ENCODE data around the gene EIF2S2. TPM values are rescaled to one million over a fixed set of nuclear protein-coding genes. Genes with fewer than 3 reads are reported as not detected.

EIF2S2 gene
- total RNA-seq, 1 donor from 2014 or later: 41.1 TPM

GRCh38 chr20:34096699-34097444 is 15.2 kb downstream of the EIF2S2 start:
- no peak for ATAC-seq

GRCh38 chr20:34095825-34096224 is 16.2 kb downstream of the EIF2S2 start:
- intact Hi-C loops (cut with micrococcal nuclease): no loop called here
- no peak for ATAC-seq
- no peak for DNase-seq

More at GRCh38 chr20:34096699-34097444, 15.2 kb downstream of the EIF2S2 start:
- intact Hi-C loops (cut with micrococcal nuclease): no loop called here
- no peak for DNase-seq

GRCh38 chr20:34093895-34094294 is 18.1 kb downstream of the EIF2S2 start:
- intact Hi-C loops (cut with micrococcal nuclease): no loop called here
- ATAC-seq (no peak), DNase-seq (no peak)

GRCh38 chr20:34091637-34092200 is 20.3 kb downstream of the EIF2S2 start:
- ATAC-seq (no peak), DNase-seq (no peak)
- intact Hi-C loops (cut with micrococcal nuclease): no loop called here

GRCh38 chr20:34090645-34091044 is 21.4 kb downstream of the EIF2S2 start:
- ATAC-seq: no peak
- intact Hi-C loops (cut with micrococcal nuclease): no loop called here
- DNase-seq: no peak

- intact Hi-C loops (cut with micrococcal nuclease): no loop called here
- peak; percentile 49 for DNase-seq
- peak; percentile 88 for ATAC-seq
These were observed 22.2 kb downstream of the EIF2S2 start for GRCh38 chr20:34089655-34090345.

GRCh38 chr20:34089175-34089479 is 22.9 kb downstream of the EIF2S2 start:
- DNase-seq: no peak
- intact Hi-C loops (cut with micrococcal nuclease): no loop called here

GRCh38 chr20:34088305-34089174 is 23.5 kb downstream of the EIF2S2 start:
- ATAC-seq (no peak), DNase-seq (no peak)
- intact Hi-C loops (cut with micrococcal nuclease): no loop called here

More at GRCh38 chr20:34089175-34089479, 22.9 kb downstream of the EIF2S2 start:
- ATAC-seq: no peak

- intact Hi-C loops (cut with micrococcal nuclease): no loop called here
- ATAC-seq: no peak
- no peak for DNase-seq
These were observed 26.5 kb downstream of the EIF2S2 start for GRCh38 chr20:34085544-34086040.

- intact Hi-C loops (cut with micrococcal nuclease): loop anchor here (5.0 kb wide), 1 partner anchor 43 kb away; no protein-coding TSS in a partner anchor
- no peak for DNase-seq
- peak; percentile 4 for ATAC-seq
These were observed 27.7 kb downstream of the EIF2S2 start for GRCh38 chr20:34084227-34084923.

- intact Hi-C loops (cut with micrococcal nuclease): loop anchor here (5.0 kb wide), 1 partner anchor 44 kb away; no protein-coding TSS in a partner anchor
- DNase-seq (no peak), ATAC-seq (no peak)
These were observed 28.3 kb downstream of the EIF2S2 start for GRCh38 chr20:34083781-34084180.

GRCh38 chr20:34083137-34083536 is 28.9 kb downstream of the EIF2S2 start:
- ATAC-seq (peak; percentile 94), DNase-seq (peak; percentile 87)
- intact Hi-C loops (cut with micrococcal nuclease): loop anchor here (5.0 kb wide), 1 partner anchor 44 kb away; no protein-coding TSS in a partner anchor

GRCh38 chr20:34082232-34082887 is 29.7 kb downstream of the EIF2S2 start:
- DNase-seq: no peak
- ATAC-seq: no peak
- intact Hi-C loops (cut with micrococcal nuclease): loop anchor here (5.0 kb wide), 1 partner anchor 45 kb away; no protein-coding TSS in a partner anchor

- intact Hi-C loops (cut with micrococcal nuclease): loop anchor here (5.0 kb wide), 1 partner anchor 47 kb away; no protein-coding TSS in a partner anchor
- DNase-seq (no peak), ATAC-seq (no peak)
These were observed 32.2 kb downstream of the EIF2S2 start for GRCh38 chr20:34079818-34080217.

GRCh38 chr20:34078540-34078939 is 33.5 kb downstream of the EIF2S2 start:
- intact Hi-C loops (cut with micrococcal nuclease): no loop called here
- ATAC-seq (no peak), DNase-seq (no peak)

- intact Hi-C loops (cut with micrococcal nuclease): no loop called here
- no peak for DNase-seq
- no peak for ATAC-seq
These were observed 35.1 kb downstream of the EIF2S2 start for GRCh38 chr20:34076952-34077351.

- DNase-seq: no peak
- intact Hi-C loops (cut with micrococcal nuclease): no loop called here
- no peak for ATAC-seq
These were observed 36.4 kb downstream of the EIF2S2 start for GRCh38 chr20:34075647-34076046.
